Epithelial cell of esophagus (primary cell): ENCODE data around the gene THEM4.

ENCODE experiments used
- DNase-seq: peaks from one replicate; pipeline ENCODE4 v3.0.0; 2010; ENCODE audit warnings: low read depth
- H3K4me3 ChIP-seq: 2 replicates; pipeline ENCODE4 v1.5.1; 2011; ENCODE audit warnings: mild to moderate bottlenecking, low read length, control low read depth
- CTCF ChIP-seq: IDR thresholded peaks from 2 replicates; pipeline ENCODE4 v1.5.1; 2011; ENCODE audit warnings: low read depth, mild to moderate bottlenecking, low read length, control low read depth, inconsistent platforms; ENCODE audit not compliant: insufficient read depth; ENCODE audit errors: missing control alignments

The THEM4 gene

GRCh38 chr1:151834239-151834638 is 75.1 kb downstream of the THEM4 start:
- no peak for DNase-seq
- no peak for TF ChIP-seq CTCF
- H3K4me3 ChIP-seq: no peak overlapping the region

DNA sequence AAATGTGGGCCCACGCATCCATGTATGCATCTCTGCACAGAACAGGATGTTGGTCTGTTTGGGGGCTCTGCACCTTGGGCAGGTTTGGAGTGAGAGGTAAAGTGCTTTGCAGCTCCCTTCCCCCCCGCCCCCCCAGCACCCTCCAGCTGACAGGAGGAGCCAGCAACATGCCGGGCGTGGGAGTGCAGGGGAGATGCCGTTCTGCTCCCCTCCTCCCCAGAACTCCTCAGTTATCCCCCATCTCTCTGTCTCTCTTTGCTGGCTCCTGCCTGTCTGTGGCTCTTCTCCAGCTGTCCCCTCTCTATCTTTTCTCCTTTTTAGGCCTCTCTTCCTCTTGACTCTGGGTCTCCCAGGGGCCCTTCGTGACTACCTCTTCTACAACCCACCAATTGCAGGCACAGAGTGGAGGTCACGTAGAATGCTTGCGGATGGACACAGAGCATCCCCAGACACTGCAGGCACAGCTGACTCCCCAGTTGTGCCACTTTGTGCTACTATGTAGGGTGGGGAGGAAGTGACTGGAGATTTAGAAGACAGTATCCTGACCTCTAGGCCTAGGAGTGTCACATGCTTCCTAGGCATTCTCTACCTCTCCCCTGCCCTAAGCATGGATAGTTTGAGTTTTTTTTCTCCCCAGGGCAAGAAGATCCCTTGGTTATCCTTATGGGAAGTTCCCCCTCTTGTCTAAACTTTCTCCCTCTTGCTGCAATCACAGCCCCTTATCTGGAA is 76.0 kb downstream of the THEM4 start:
- no peak overlapping the region for H3K4me3 ChIP-seq
- DNase-seq: no peak
- no peak for TF ChIP-seq CTCF

GRCh38 chr1:151832318-151832980 is 76.9 kb downstream of the THEM4 start:
- peak; percentile 74 for DNase-seq
- H3K4me3 ChIP-seq: no peak overlapping the region
- no peak for TF ChIP-seq CTCF

DNA sequence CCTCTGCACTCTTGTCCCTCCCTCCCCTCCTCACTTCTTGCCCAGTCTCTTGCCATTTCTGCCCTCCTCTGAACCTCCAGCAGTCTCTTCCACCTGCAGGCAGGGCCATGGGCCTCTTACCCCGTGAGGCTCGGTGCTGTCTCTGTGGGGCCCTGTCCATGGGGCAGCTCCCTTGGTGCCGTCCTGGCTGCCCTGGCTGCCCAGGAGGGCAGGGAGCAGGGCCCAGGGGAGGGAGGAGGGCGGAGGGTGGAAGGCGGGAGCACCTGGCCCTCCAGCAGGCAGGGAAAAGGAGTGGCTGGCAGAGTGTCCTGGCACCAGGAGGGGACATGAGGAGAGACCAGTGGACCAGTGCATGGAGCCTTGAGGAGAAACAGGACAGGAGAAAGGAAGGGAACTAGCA is 77.7 kb downstream of the THEM4 start, which contains the start of gene RORC:
RORC (minus strand) TSS at position 198 of the 400 bp plus-strand sequence; CDS start at position 160, 38 bp downstream.
- DNase-seq: no peak
- no peak for TF ChIP-seq CTCF
- no peak within 1 kb of the TSS for H3K4me3 ChIP-seq

DNA sequence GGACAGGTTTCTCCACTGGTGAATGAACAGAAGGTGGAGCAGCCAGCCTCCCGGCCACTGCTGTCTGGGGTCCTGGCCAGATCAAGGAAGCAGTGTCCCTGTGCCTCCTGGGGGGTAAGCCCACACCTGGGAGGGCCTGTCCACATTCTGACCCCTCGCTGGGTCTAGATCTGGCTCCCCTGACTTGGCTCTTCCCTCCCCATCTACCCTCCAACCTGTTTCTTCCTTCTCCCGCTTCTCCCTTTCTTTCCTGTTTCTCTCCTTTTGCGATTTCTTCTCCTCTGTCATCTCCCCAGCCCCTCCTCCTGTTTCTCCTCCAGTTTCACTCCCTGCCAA is 78.1 kb downstream of the THEM4 start:
- no peak for TF ChIP-seq CTCF
- H3K4me3 ChIP-seq: no peak overlapping the region
- no peak for DNase-seq

- TF ChIP-seq CTCF: no peak
- no peak overlapping the region for H3K4me3 ChIP-seq
- DNase-seq: no peak
These were observed 79.3 kb downstream of the THEM4 start for GRCh38 chr1:151830055-151830454.
